Skeletal muscle tissue (tissue), 4 donors: ENCODE data around the gene CFAP46. TPM values are rescaled to one million over a fixed set of nuclear protein-coding genes. Genes with fewer than 3 reads are reported as not detected.
"Not testable (repeated sequence)": the region's sequence is repeated elsewhere in the genome, so short reads cannot be mapped to it uniquely, and the experiment has no call there.

Experiments used
- H3K27ac ChIP-seq: one replicate; pipeline ENCODE4 v1.7.0; 2013; ENCODE audit warnings: mild to moderate bottlenecking, low read depth, low read length, inconsistent platforms
- H3K27me3 ChIP-seq, 3 donors: one replicate each; pipeline ENCODE4 v1.7.0; 2013; ENCODE audit warnings: low read length in 3 of 3; ENCODE audit not compliant: control insufficient read depth in 3 of 3, insufficient read depth in 3 of 3
- H3K36me3 ChIP-seq, 3 donors: one replicate each; pipeline ENCODE4 v1.7.0; 2013; ENCODE audit warnings: low read length in 3 of 3; ENCODE audit not compliant: control insufficient read depth in 3 of 3, insufficient read depth in 3 of 3
- H3K4me1 ChIP-seq, 3 donors: one replicate each; pipeline ENCODE4 v1.7.0; 2013; ENCODE audit warnings: low read length in 3 of 3, mild to moderate bottlenecking in 3 of 3; ENCODE audit not compliant: control insufficient read depth in 3 of 3, insufficient read depth in 3 of 3
- H3K4me3 ChIP-seq, 3 donors: one replicate each; pipeline ENCODE4 v1.7.0; 2013; ENCODE audit warnings: low read length in 3 of 3
- H3K9ac ChIP-seq, 3 donors: one replicate each; pipeline ENCODE4 v1.7.0; 2013; ENCODE audit warnings: low read length in 3 of 3, mild to moderate bottlenecking in 3 of 3, moderate library complexity in 2 of 3, low read depth in 1 of 3
- H3K9me3 ChIP-seq, 3 donors: one replicate each; pipeline ENCODE4 v1.7.0; 2013; ENCODE audit warnings: low read length in 3 of 3; ENCODE audit not compliant: control insufficient read depth in 3 of 3
- total RNA-seq: library from RNA; depleted of rRNA; stranded (reverse); fragments of >200 nt; gene quantifications from one replicate; pipeline ENCODE4 v1.2.3, GENCODE V29; 2014
- donor health status: Osteomylitis.

CFAP46 gene
- total RNA-seq, 1 donor from 2014 or later: not detected

DNA sequence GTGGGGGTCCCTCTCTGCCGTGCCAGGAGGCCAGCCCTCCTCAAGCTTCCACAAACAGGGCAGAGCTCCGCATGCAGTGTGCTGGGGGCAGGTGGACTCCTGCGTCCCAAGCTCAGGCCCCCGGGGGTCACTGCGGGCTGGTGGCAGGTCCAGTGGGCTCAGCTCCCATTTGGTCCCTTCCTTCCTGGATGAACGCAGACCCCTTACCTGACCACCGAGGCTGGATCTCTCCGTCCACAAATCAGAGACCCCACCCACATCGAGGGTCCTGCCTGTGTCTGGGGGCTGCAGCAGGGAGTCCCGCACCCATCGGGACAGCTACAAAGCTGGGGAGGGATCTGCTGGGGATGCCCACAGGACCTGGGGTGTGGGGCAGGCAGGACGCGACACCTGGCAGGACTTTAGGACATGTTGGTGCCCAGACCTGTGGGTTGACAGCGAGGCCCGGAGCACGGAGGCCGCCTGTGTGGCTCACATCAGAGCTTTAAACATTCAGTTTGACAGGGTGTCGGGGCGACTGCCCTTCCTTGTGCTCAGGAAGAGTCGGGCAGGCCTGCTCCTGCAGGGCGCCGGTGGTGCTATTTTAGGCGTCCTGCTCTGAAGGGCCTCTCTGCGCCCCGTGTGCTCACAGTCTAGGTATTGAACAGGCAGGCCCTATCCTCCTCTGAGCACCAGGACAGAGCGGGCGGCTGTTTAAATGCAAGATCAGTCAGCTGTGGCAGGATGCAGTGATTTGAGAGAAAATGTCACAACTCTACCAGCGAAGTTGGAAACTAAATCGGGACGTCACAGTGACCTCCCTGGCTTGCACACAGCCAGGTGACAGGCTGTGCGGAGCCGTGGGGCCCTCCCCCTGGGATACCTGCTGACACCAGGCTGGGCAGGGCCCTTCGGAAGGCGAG lies 15.9 kb upstream of the CFAP46 start:
- Histone ChIP-seq H3K4me1 (peaks cover 7 to 9% (median 8%) of the 10 kb centered on the region in 3 donors), H3K9me3 (no peaks in the 10 kb centered on the region), H3K27me3 (peaks cover 23 to 60% (median 56%) of the 10 kb centered on the region in 3 donors), H3K9ac (no peak overlapping the region), H3K27ac (no peak overlapping the region), H3K4me3 (no peak overlapping the region), H3K36me3 (no peaks in the 10 kb centered on the region)

DNA sequence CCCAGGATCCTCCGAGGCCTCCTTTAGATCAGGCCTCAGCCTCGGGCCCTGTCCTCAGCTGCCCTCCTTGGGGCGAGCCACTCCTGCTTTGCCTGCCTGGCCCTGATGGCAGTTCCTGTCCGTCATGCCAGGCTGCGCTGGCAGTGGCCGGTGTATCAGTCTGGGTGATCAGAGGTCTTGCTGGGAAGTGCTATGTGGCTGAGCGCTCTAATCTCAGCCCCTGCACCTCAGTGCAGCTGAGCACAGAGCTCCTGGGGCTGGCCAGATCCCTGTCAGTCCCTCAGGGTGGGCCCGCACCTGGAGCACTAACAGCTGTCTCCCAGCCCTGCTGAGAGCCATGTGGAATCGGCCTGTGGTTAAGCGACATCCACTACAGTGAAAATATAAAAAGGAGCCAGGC lies 14.8 kb upstream of the CFAP46 start:
- Histone ChIP-seq H3K27me3 (peaks cover 23 to 66% (median 62%) of the 10 kb centered on the region in 3 donors), H3K4me3 (no peak overlapping the region), H3K27ac (no peak overlapping the region), H3K9ac (no peak overlapping the region), H3K36me3 (no peaks in the 10 kb centered on the region), H3K9me3 (no peaks in the 10 kb centered on the region), H3K4me1 (peaks cover 5 to 6% (median 5%) of the 10 kb centered on the region in 3 donors)

DNA sequence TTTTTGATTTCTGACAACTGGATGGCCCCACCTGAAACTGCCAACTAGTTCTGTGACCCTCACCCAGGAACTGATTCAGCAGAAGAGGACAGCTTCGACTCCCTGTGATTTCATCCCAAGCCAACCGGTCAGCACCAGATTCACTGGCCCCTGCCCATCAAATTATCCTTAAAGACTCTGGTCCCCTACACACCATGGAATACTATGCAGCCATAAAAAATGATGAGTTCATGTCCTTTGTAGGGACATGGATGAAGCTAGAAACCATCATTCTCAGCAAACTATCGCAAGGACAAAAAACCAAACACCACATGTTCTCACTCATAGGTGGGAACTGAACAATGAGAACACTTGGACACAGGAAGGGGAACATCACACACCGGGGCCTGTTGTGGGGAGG lies 13.9 kb upstream of the CFAP46 start:
- H3K4me1 ChIP-seq, H3K9ac ChIP-seq, H3K9me3 ChIP-seq, H3K4me3 ChIP-seq, H3K36me3 ChIP-seq, H3K27ac ChIP-seq: not testable (repeated sequence)
- H3K27me3 ChIP-seq: peaks cover 26 to 69% (median 64%) of the 10 kb centered on the region in 3 donors

DNA sequence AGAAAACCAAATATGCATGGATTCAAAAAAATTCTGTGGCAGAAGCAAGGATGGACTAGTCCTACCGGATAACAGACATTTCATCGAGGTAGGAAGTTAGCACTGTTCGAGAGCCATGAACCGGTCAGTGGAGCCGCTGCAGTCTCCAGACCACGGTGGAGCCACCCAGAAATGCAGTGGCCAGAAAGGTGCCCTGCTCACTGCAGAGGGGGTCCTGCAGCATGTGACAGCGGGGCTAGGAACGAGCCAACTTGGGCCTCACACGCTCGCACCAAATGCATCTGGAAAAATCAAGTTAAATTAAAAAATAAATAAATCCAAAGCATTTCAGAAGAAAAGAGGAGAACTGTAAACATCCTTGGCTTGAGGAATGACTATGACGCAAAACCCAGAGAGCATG lies 13.1 kb upstream of the CFAP46 start:
- no peak overlapping the region for H3K4me3 ChIP-seq
- peaks cover 26 to 68% (median 59%) of the 10 kb centered on the region in 3 donors for H3K27me3 ChIP-seq

DNA sequence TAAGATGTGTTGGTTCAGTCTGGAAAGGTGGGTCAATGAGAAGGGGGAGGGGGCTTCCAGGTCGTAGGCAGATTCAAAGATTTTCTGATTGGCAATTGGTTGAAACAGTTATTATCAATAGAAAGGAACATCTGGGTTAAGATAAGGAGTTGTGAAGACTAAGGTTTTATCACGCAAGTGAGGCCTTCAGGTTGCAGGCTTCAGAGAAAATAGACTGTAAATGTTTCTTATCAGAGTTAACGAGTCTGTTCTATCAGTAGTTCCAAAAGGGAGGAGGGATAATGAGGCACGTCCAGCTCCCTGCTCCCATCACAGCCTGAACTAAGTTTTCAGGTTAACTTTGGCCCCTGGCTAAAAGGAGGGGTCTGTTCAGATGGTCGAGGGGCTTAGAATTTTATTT lies 11.1 kb upstream of the CFAP46 start:
- H3K36me3 ChIP-seq: no peaks in the 10 kb centered on the region
- H3K4me3 ChIP-seq: no peak overlapping the region
- no peaks in the 10 kb centered on the region for H3K9me3 ChIP-seq
- H3K27ac ChIP-seq: no peak overlapping the region
- no peak overlapping the region for H3K9ac ChIP-seq
- H3K27me3 ChIP-seq: peaks cover 26 to 50% (median 45%) of the 10 kb centered on the region in 3 donors
- H3K4me1 ChIP-seq: no peaks in the 10 kb centered on the region

More for the DNA sequence above, 13.1 kb upstream of the CFAP46 start:
- Histone ChIP-seq H3K9me3 (no peaks in the 10 kb centered on the region), H3K27ac (no peak overlapping the region), H3K9ac (no peak overlapping the region), H3K36me3 (no peaks in the 10 kb centered on the region), H3K4me1 (no peaks in the 10 kb centered on the region)

DNA sequence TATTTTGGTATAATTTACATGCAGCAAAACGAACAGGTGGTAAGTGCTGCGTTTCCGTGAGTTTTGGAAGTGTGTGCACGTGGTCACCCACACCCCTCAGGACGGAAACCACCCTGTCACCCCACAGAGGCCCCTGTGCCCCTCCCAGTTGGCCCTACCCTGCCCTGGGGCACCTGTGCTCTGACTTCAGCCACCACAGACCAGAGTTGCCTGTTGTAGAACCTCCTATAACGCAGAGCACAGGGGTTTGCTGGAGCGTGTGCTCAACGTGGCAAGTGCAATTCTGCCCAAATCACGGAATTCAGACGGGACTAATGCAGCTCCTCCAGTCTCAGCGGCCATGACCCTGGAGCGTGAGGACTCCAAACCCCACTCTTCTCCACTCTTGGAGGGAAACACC lies 9.6 kb upstream of the CFAP46 start:
- peaks cover 27 to 35% (median 33%) of the 10 kb centered on the region in 3 donors for H3K27me3 ChIP-seq
- H3K9me3 ChIP-seq: no peaks in the 10 kb centered on the region
- H3K4me1 ChIP-seq: no peaks in the 10 kb centered on the region
- no peaks in the 10 kb centered on the region for H3K36me3 ChIP-seq
- no peak overlapping the region for H3K27ac ChIP-seq
- H3K4me3 ChIP-seq: no peak overlapping the region
- H3K9ac ChIP-seq: no peak overlapping the region

DNA sequence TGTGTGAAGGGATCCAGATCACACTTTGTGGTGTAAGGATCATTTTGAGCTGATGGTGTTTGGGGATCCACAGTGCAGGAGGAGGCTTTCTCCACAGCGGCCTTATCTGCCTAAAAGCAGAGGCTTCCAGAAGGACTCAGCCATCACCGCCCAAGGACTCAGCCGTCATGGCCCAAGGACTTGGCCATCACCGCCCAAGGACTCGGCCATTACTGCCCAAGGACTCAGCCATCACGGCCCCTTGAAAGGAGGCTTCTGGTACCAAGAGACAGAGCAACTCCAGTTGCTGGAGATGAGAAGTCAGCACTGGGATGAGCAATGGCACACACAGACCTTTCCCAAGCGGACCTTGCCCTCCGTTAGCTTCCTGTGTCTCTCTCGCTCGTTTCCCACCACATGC lies 6.0 kb upstream of the CFAP46 start:
- H3K4me1 ChIP-seq: no peaks in the 10 kb centered on the region
- H3K9me3 ChIP-seq: no peaks in the 10 kb centered on the region
- H3K4me3 ChIP-seq: no peak overlapping the region
- H3K36me3 ChIP-seq: no peaks in the 10 kb centered on the region
- H3K27ac ChIP-seq: no peak overlapping the region
- H3K27me3 ChIP-seq: peaks cover 26 to 47% (median 40%) of the 10 kb centered on the region in 3 donors
- no peak overlapping the region for H3K9ac ChIP-seq

DNA sequence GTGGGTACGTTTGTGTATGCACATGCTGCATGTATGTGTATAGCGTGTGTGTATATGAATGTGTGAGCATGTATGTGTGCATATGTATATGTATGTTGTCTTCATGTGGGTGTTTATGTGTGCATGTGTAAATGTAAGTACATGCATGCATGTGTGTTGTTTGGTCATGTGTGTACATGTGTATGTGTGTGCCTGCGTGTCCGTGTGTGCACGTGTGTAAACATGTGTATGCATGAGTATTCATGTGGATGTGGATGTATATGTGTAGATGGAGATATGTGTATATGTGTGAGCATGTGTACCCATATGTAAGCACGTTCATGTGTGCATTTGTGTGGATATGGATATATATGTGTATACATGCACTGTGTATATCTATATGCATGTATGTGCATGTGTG lies 5.5 kb upstream of the CFAP46 start:
- Histone ChIP-seq H3K9ac (no peak overlapping the region), H3K27ac (no peak overlapping the region), H3K36me3 (no peaks in the 10 kb centered on the region), H3K4me3 (no peak overlapping the region), H3K27me3 (peaks cover 28 to 48% (median 40%) of the 10 kb centered on the region in 3 donors), H3K9me3 (no peaks in the 10 kb centered on the region), H3K4me1 (peaks cover 0 to 2% (median 0%) of the 10 kb centered on the region in 3 donors)

DNA sequence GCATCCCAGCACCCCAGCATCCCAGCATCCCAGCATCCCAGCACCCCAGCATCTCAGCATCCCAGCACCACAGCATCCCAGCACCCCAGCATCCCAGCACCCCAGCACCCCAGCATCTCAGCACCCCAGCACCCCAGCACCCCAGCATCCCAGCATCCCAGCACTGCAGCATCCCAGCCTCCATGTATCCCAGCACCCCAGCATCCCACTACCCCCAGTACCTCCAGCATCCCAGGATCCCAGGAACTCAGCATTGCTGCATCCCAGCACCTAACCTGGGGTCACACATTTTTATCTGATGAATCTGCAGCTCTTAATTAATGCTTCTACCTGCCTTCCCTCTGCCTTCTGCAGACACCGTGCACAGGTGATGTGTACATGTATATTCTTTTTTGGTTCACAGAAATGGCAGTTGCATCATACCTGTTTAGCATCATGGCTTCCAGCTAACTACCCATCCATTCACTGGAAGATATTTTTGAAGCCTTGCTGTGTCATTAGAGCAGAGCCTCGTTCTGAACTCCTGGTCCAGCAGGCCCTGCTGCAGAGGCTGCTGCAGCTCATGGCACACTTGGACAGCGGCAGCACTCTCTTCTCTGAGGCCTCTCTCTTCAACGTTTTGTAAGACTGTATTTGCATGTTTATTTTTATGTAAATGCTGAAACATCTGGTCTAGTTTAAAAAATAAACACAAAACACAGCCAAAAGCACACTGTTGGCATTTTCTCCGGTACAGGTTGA lies 4.6 kb upstream of the CFAP46 start:
- H3K4me1 ChIP-seq: peaks cover 0 to 5% (median 4%) of the 10 kb centered on the region in 3 donors
- H3K4me3 ChIP-seq: no peak overlapping the region
- no peak overlapping the region for H3K27ac ChIP-seq
- no peaks in the 10 kb centered on the region for H3K9me3 ChIP-seq
- no peak overlapping the region for H3K9ac ChIP-seq
- H3K36me3 ChIP-seq: no peaks in the 10 kb centered on the region
- peaks cover 25 to 45% (median 44%) of the 10 kb centered on the region in 3 donors for H3K27me3 ChIP-seq

DNA sequence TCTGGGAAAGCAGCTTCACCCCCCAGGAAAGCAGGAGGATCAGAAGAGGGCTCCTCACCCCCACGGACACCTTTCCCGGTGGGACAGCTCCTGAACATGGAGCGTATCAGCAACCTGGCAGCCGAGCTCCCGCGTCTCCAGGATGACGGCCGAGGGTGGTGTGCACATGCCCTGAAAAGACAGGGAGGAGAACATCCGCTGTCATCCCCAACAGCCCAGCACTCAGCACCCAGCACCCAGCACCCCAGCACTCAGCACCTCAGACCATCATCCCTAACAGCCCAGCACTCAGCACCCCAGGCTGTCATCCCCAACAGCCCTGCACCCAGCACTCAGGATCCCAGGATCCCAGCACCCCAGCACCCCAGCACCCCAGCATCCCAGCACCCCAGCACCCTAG lies 3.9 kb upstream of the CFAP46 start:
- no peaks in the 10 kb centered on the region for H3K9me3 ChIP-seq
- H3K27ac ChIP-seq: no peak overlapping the region
- H3K36me3 ChIP-seq: no peaks in the 10 kb centered on the region
- H3K9ac ChIP-seq: no peak overlapping the region
- H3K4me1 ChIP-seq: peaks cover 0 to 6% (median 5%) of the 10 kb centered on the region in 3 donors
- peaks cover 25 to 45% (median 45%) of the 10 kb centered on the region in 3 donors for H3K27me3 ChIP-seq
- H3K4me3 ChIP-seq: no peak overlapping the region
